Anterior cingulate cortex (tissue), 58 donors: ENCODE measurements around the gene STX16.

Source experiments
- DNase-seq, 58 donors: peaks; one replicate each; lab custom pipeline; 2025; lab: John Stamatoyannopoulos, UW

The STX16 gene

GRCh38 chr20:58651559-58651945 is 469 bp downstream of the STX16 start:
- DNase-seq, result peak in 42 of 58 donors; percentile 26 to 88 (median 70)

- DNase-seq, result peak in 48 of 58 donors; percentile 12 to 69 (median 42)
Observed at GRCh38 chr20:58651946-58652605, 993 bp downstream of the STX16 start.

DNA sequence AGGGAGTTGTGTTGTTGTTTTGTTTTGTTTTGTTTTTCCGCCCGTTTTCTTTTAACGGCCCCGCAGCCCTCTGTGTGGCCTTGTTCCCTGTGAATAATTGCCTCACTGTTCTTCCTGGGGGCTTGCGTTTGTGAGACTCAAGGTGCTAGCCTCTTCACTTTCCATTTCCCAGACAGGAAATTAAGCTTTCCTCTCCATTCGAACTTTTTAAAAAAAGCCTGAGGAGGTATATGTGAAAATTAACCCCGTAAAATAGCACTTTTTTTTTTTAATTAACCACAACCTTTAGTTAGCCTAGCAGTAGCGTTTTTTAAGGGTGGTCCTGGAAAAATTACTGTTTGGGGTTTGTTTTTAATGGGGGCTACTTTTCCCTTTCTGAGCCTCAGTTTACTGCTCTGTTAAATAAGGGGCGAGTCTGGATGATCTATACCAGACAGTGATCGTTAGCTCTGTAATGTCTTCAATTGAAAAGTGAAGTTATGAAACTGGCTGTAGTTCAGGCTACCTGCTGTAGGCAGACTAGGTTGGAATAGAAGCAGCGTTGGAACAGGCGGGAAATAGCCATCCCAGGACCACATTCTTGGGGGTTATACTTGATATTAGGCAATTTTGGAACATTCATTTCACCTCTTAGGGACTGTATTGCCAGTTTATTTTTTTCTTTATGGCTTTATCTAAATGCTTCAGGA is 1.7 kb downstream of the STX16 start:
- DNase-seq, result no peak

GRCh38 chr20:58654337-58654736 is 3.3 kb downstream of the STX16 start:
- no peak for DNase-seq

DNA sequence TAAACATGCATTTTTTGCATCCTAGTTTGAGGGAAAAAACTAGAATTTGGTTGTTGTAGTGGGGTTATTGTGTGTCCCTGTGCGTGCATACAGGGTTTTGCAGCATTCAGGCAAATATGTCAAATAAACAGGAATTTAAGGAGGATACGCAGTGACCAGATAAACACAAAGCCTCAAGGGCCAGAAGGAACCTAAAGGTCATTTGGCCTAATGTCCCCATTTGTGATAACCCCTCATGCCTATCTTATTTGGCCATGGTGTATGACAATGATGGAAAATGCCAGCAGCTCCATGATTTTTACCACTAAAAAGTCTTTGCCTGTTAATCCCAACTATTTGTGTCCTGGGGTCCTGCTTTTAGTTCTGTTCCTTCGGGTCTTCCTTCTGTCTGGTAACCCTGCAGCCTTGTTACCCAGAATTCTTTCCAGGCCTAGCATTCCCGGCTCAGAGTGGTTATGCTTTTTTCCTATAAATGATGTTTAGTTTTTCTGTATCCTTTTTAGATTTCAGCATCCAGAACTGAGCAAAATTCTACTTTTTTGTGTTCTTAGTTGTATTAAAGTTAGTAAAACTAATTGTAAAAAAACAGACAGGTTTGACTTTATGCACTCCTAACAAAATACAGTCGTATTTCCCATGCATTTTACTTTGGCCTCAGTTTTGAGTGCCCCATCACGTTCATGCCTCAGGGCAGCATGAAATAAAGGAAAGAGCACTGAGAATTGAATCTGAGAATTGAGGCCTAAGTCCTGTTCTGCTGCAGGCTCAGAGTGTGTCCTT is 4.4 kb downstream of the STX16 start:
- no peak for DNase-seq

- no peak for DNase-seq
Observed at GRCh38 chr20:58656831-58657230, 5.7 kb downstream of the STX16 start.

- no peak for DNase-seq
Observed at GRCh38 chr20:58657262-58657661, 6.2 kb downstream of the STX16 start.

GRCh38 chr20:58657986-58658385 is 6.9 kb downstream of the STX16 start:
- no peak for DNase-seq

DNA sequence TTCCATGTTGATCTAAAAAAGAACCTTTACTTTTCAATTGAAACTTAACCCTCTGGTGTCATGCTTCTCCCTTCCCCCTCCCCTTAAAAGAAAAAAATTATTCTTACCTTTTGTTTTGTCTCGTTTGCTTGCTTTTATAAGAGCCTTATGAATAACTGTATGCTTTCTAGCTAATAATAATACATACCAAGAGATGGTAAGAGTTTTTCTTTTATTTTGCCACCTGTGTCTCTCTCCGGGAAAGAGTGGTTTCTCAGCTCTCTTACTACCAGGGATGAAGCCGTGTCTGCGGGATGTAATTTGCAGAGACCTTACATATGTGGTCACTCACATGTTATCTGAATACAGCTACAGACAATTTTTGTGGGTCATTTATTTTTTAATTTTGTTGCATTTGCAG is 7.7 kb downstream of the STX16 start:
- DNase-seq, result no peak

GRCh38 chr20:58659841-58660240 is 8.8 kb downstream of the STX16 start:
- DNase-seq, result no peak

DNA sequence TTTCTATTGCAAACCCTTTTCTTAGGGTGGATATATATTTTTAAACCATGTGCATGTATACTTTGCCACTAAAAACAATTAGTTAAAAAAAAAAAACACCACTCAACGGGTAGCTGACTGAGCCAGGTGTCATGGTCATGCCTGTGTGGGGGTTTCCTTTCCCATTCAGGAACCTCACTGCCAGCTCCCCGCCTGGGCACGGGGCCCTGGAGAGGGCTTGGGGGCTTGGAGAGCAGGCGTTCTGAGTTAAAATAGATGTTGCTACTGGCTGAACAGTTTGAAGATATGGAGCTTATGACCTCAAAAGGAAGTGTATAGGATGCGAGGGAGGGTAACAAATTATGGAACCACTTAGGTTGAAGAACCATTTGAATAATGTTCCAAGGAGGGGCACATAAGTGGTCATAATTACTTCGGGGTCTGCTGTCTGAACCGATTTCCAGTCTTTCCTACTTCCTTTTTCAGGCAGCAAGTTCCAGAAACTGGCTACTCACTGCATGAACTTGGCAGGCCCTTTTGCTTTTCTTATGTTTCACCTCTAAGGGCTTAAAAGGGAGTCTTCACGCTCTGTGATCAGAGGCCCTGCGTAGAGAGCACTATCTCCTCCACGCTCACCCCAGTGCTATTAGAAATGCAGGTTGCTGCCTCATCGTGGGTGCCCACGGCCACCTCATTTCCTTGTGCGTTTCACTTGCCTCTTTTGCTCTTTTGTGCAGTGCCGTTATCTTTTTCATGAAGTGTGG is 9.9 kb downstream of the STX16 start:
- no peak for DNase-seq

DNA sequence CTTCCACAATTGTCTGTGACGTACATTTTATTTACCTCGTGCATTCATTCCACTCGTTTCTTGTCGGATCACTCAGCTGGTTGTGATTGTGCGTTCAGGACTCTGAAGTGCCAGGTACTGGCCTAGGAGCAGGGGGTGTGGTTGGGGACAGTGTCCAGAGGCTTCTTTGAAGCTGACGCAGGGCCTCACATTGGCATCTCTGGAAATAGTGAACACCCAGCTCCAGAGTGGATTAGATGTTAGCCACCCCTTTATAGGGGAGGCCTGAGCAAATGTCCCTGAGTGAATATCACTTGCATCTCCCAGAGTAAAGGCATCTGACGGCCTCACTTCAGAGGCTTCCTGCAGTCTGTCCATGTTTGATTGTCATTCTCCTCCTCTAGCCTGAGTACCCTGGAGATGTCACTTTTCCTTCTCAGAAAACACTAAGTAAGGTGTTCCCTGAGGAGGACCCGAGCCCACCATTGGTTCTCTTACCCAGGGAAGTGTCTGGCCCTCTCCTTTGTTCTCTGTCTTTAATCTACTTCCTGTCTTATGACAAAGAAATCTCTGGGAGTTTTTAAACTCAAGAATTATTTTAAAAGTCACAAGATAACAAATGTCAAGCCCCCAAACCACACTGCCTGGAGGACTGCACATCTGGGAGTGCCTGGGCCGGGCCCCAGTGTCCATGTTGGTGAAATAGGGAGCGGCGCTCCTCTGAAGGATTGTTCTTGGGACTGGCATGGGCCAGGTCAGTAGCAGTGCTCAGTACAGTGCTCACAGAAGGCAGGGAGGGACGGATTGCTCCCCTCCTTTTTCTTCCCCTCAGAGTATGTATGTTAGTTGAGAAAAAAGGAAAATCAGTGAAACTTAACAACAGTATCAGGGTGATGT is 10.8 kb downstream of the STX16 start:
- DNase-seq, result no peak

- DNase-seq, result no peak
Observed at GRCh38 chr20:58664331-58664730, 13.2 kb downstream of the STX16 start.

GRCh38 chr20:58664883-58665282 is 13.8 kb downstream of the STX16 start:
- no peak for DNase-seq

DNA sequence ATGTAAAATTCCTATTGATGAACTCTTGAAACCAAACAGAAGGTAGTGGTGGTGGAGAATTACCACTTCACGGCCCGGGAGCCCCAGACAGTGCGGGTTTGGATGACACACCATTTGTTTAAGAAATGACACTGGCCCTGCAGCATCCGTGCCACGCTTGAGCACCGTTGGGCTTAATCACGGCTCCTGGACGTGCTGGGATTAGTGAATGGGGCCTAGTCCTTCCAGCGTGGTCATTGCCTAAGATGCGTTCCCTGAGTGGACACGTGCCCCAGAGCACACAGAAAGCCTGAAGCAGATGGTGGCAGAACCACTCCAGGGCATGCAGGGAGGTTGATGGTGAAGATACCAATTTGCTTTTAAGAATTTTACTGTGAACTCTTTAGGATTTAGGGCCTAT is 14.5 kb downstream of the STX16 start:
- peak in 2 of 58 donors; percentile 15 to 20 for DNase-seq

DNA sequence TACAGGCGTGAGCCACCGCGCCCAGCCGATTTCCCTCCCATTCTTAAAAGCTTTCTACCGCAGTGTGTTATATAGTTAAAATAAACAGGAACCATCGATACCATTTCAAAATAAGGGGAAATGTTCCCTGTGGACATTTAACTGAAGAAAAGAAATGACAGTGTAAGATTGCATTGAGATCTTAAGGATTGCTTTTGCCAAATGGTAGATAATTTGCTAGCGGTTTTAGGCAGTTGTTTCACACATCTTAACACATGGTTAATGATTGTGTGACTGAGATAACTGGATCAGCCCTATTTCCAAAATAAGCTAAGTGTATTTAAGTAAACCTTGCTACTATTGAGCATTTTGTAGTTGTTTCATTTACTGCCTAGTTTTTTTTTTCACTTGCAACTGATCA is 15.6 kb downstream of the STX16 start:
- DNase-seq, result no peak

- DNase-seq, result no peak
Observed at GRCh38 chr20:58667975-58668374, 16.9 kb downstream of the STX16 start.

- DNase-seq, result no peak
Observed at GRCh38 chr20:58668901-58669286, 17.8 kb downstream of the STX16 start.

- DNase-seq, result no peak
Observed at GRCh38 chr20:58669287-58670006, 18.4 kb downstream of the STX16 start.
